GM12878 (cell line): ENCODE results near the gene AIRE. TPM values are rescaled to one million over a fixed set of nuclear protein-coding genes. Genes with fewer than 3 reads are reported as not detected.
A peak's percentile ranks its signal among the peaks of the same experiment; 100 is the strongest.

Source experiments
- ATAC-seq: fragments of 200-7000 bp; cut with Tn5 transposase; 3 replicates; pipeline ENCODE4 v1.9.1; 2020; ENCODE audit warnings: mild to moderate bottlenecking, moderate library complexity
- BruUV-seq: library from RNA; stranded (reverse); fragments of 400-500 nt; replicated peaks from 2 replicates; lab custom pipeline; 2021; lab: Mats Ljungman, UMichigan
- CTCF ChIA-PET: fragments of 300-600 bp; sonication (Branson Sonifier 250); formaldehyde crosslinking; extraction: SDS; loops from one replicate; lab custom pipeline; 2021; ENCODE audit warnings: inconsistent platforms; lab: Yijun Ruan, JAX
- POLR2A ChIA-PET: fragments of 350-600 bp; formaldehyde crosslinking; extraction: SDS; loops from one replicate; lab custom pipeline; 2021; ENCODE audit warnings: inconsistent platforms; lab: Charles Lee
- RAD21 ChIA-PET: fragments of 300-600 bp; sonication (Branson Sonifier 250); formaldehyde crosslinking; loops from one replicate; lab custom pipeline; 2023; ENCODE audit warnings: antibody characterized with exemption; ENCODE audit not compliant: unreplicated experiment; lab: Charles Lee
- SMC1A ChIA-PET: fragments of 300-600 bp; sonication (Branson Sonifier 250); formaldehyde crosslinking; loops from one replicate; lab custom pipeline; 2023; ENCODE audit not compliant: unreplicated experiment, uncharacterized antibody; lab: Charles Lee
- DNase-seq: peaks from one replicate; pipeline ENCODE4 v3.0.0-alpha.2; 2011; ENCODE audit warnings: low read depth, low spot score
- FAIRE-seq: peaks from 3 replicates; lab custom pipeline; 2011; peaks lifted over from hg19 to GRCh38; lab: Jason Lieb, UNC
- H2AFZ ChIP-seq: 2 replicates; pipeline ENCODE4 v1.6.0; 2011; ENCODE audit warnings: low read depth, low read length, control low read depth; ENCODE audit not compliant: control insufficient read depth
- H3K27ac ChIP-seq: 2 replicates; pipeline ENCODE4 v1.5.1; 2011; ENCODE audit warnings: control low read depth; ENCODE audit not compliant: control insufficient read depth, insufficient read depth
- H3K27me3 ChIP-seq, 2 experiments: replicated peaks in 1 of 2; 2 replicates each; pipeline versions ENCODE4 v1.6.0 to v1.6.1; 2011; ENCODE audit warnings: low read length in 1 of 2; ENCODE audit not compliant: control insufficient read depth in 2 of 2, insufficient read depth in 2 of 2
- H3K36me3 ChIP-seq, 2 experiments: 2 replicates each; pipeline ENCODE4 v1.5.1; 2011; ENCODE audit warnings: low read length in 1 of 2; ENCODE audit not compliant: control insufficient read depth in 2 of 2, insufficient read depth in 2 of 2
- H3K4me1 ChIP-seq: 2 replicates; pipeline ENCODE4 v1.6.1; 2011; ENCODE audit warnings: mild to moderate bottlenecking, low read length, moderate library complexity, mixed read lengths; ENCODE audit not compliant: control insufficient read depth, insufficient read depth
- H3K4me2 ChIP-seq: 2 replicates; pipeline ENCODE4 v1.6.0; 2011; ENCODE audit warnings: control low read depth; ENCODE audit not compliant: control insufficient read depth, insufficient read depth
- H3K4me3 ChIP-seq: fragments of 200-600 bp; sonication (generic); 2 replicates; pipeline ENCODE4 v1.5.1; 2016
- H3K79me2 ChIP-seq: 2 replicates; pipeline ENCODE4 v1.6.0; 2011; ENCODE audit warnings: low read length; ENCODE audit not compliant: control insufficient read depth, insufficient read depth
- H3K9ac ChIP-seq: 2 replicates; pipeline ENCODE4 v1.8.0; 2011; ENCODE audit warnings: low read length, control low read depth, mixed read lengths; ENCODE audit not compliant: control insufficient read depth, insufficient read depth
- H3K9me3 ChIP-seq: replicated peaks from 3 replicates; pipeline ENCODE4 v1.5.1; 2011; ENCODE audit warnings: mild to moderate bottlenecking, low read length; ENCODE audit not compliant: control insufficient read depth, insufficient read depth
- H4K20me1 ChIP-seq: 2 replicates; pipeline ENCODE4 v1.6.0; 2011; ENCODE audit not compliant: control insufficient read depth, insufficient read depth
- ATF3 ChIP-seq: IDR thresholded peaks from 2 replicates; pipeline ENCODE4 v1.6.1; 2011; ENCODE audit warnings: low read depth, mild to moderate bottlenecking, low read length, moderate library complexity, borderline replicate concordance; ENCODE audit errors: extremely low read depth
- BRCA1 ChIP-seq: IDR thresholded peaks from 2 replicates; pipeline ENCODE4 v1.6.1; 2011; ENCODE audit warnings: low read depth, low read length, improper control_type of control experiment
- CREB1 ChIP-seq: IDR thresholded peaks from 2 replicates; pipeline ENCODE4 v1.6.1; 2012; ENCODE audit warnings: low read depth, mild to moderate bottlenecking, inconsistent platforms
- E2F4 ChIP-seq: IDR thresholded peaks from 2 replicates; pipeline ENCODE4 v1.6.1; 2012; ENCODE audit warnings: low read depth, low read length, improper control_type of control experiment
- EED ChIP-seq: sonication (generic); IDR thresholded peaks from 2 replicates; pipeline ENCODE4 v1.6.1; 2016; ENCODE audit warnings: antibody characterized with exemption, low read depth
- IRF3 ChIP-seq: fragments of 450-650 bp; IDR thresholded peaks from 2 replicates; pipeline ENCODE4 v1.6.1; 2014; ENCODE audit warnings: mild to moderate bottlenecking
- KLF5 ChIP-seq: fragments of 450-650 bp; IDR thresholded peaks from 2 replicates; pipeline ENCODE4 v1.6.1; 2014; ENCODE audit warnings: mild to moderate bottlenecking; ENCODE audit not compliant: partially characterized antibody
- NRF1 ChIP-seq: conservative IDR thresholded peaks from 2 replicates; pipeline ENCODE4 v1.6.1; 2011; ENCODE audit warnings: mild to moderate bottlenecking, low read depth, low read length, improper control_type of control experiment
- RCOR1 ChIP-seq: conservative IDR thresholded peaks from 2 replicates; pipeline ENCODE4 v1.6.1; 2012; ENCODE audit warnings: low read depth, low read length, improper control_type of control experiment
- RELB ChIP-seq: fragments of 450-650 bp; IDR thresholded peaks from 2 replicates; pipeline ENCODE4 v1.6.1; 2017; ENCODE audit warnings: low read depth, mild to moderate bottlenecking, moderate library complexity
- RUNX3 ChIP-seq: IDR thresholded peaks from 2 replicates; pipeline ENCODE4 v1.6.1; 2012; ENCODE audit warnings: low read length, inconsistent platforms
- SPI1 ChIP-seq: IDR thresholded peaks from 2 replicates; pipeline ENCODE4 v1.6.1; 2011; ENCODE audit warnings: low read depth, mild to moderate bottlenecking, low read length, moderate library complexity, borderline replicate concordance; ENCODE audit not compliant: insufficient read depth
- ZBTB33 ChIP-seq: fragments of 450-650 bp; IDR thresholded peaks from 2 replicates; pipeline ENCODE4 v1.6.1; 2017; ENCODE audit warnings: mild to moderate bottlenecking
- ZNF687 ChIP-seq: fragments of 450-650 bp; IDR thresholded peaks from 2 replicates; pipeline ENCODE4 v1.6.1; 2017; ENCODE audit warnings: mild to moderate bottlenecking, moderate library complexity
- WGBS: methylation state at CpG from one replicate; pipeline ENCODE4 v1.1.6; 2016; ENCODE audit warnings: low lambda C conversion rate; ENCODE audit not compliant: insufficient replicate concordance, insufficient coverage; ENCODE audit errors: missing lambda C conversion rate; 5-methylcytosine and 5-hydroxymethylcytosine counted together
- in situ Hi-C: fragments of 300-500 bp; cut with MboI; formaldehyde crosslinking; loops from 9 replicates; pipeline ENCODE4 v1.14.3; 2018; ENCODE audit warnings: mixed read lengths
- intact Hi-C: fragments of 100-400 bp; cut with micrococcal nuclease; formaldehyde crosslinking; loops from one replicate; pipeline ENCODE4 v1.14.2; 2022; ENCODE audit not compliant: unreplicated experiment
- polyA plus RNA-seq, 11 experiments: library from polyadenylated mRNA; depleted of rRNA in 4 of 11; unstranded in 6 of 11; stranded (reverse) in 5 of 11; fragments of >200 nt; fragmentation: Nextera tagmentation in 4 of 11; fragmentation: Illumina TruSeq in 1 of 11; extraction: Ambion mirVana in 4 of 11; extraction: Trizol in 1 of 11; gene quantifications; 1 replicate in 1 of 11; 2 replicates in 10 of 11; pipeline versions ENCODE4 v1.2.1 to v1.2.3, GENCODE V29; 2011 to 2016; ENCODE audit warnings: inconsistent platforms in 2 of 11, missing spikeins in 2 of 11, low read depth in 1 of 11
- total RNA-seq, 4 experiments: library from RNA; depleted of rRNA in 3 of 4; stranded (reverse); fragments of >200 nt in 3 of 4; fragmentation: Illumina TruSeq in 1 of 4; extraction: Trizol in 1 of 4; gene quantifications; 2 replicates each; pipeline versions ENCODE4 v1.2.1 to v1.2.3, GENCODE V29; 2013 to 2021

AIRE gene
- total and polyA plus RNA-seq, 10 of the 15 experiments (the other 5 are each of a cell fraction or from before 2014, with no cell fraction given): 0.05 to 0.10 TPM; not detected in 8

GRCh38 chr21:44282370-44282769 is 3.3 kb upstream of the AIRE start:
- FAIRE-seq: no peak
- intact Hi-C loops (no loop called here), in situ Hi-C loops (no loop called here)
- Histone ChIP-seq H3K4me1 (peaks cover 6% of the 10 kb centered on the region; the same call in 1 of the 2 replicates), H3K4me2 (no peak overlapping the region), H4K20me1 (no peaks in the 10 kb centered on the region), H3K27me3 (no peaks in the 10 kb centered on the region), H3K79me2 (no peaks in the 10 kb centered on the region), H3K36me3 (no peaks in the 10 kb centered on the region), H3K27ac (no peak overlapping the region), H3K4me3 (no peak overlapping the region), H2AFZ (no peak overlapping the region), H3K9ac (no peak overlapping the region), H3K9me3 (no peaks in the 10 kb centered on the region)
- WGBS: 23% methylated on average over 9 of the region's 9 CpGs
- peak; percentile 83 for ATAC-seq
- no peak for DNase-seq
- RAD21 ChIA-PET: no interaction called here
- SMC1A ChIA-PET: no interaction called here
- no TSS peak for BruUV-seq
- CTCF ChIA-PET: interaction anchor here (0.7 kb wide), 1 partner anchor 17 kb away, joined by 3 read pairs; no protein-coding TSS in a partner anchor
- POLR2A ChIA-PET: no interaction called here
- TF ChIP-seq RUNX3 (no peak), KLF5 (no peak), RCOR1 (no peak), RELB (peak; percentile 69; the same call in 1 of the 2 replicates), E2F4 (no peak), SPI1 (no peak), CREB1 (no peak), BRCA1 (no peak), IRF3 (no peak), NRF1 (no peak), EED (peak; percentile 14; the same call in 1 of the 2 replicates), ATF3 (no peak), ZNF687 (0 out of 2 replicates have a peak, but pooled peaks have one; percentile 65), ZBTB33 (no peak)
